WTC11 (cell line): Measurements from ENCODE around the gene ADCY2.

Experiments
- AFF4 ChIP-seq: sonication (generic); formaldehyde crosslinking; IDR thresholded peaks from 2 replicates; pipeline ENCODE4 v1.8.1; 2023; ENCODE audit warnings: mild to moderate bottlenecking, missing genetic modification reagents, borderline replicate concordance
- ATF2 ChIP-seq: sonication (generic); formaldehyde crosslinking; IDR thresholded peaks from 2 replicates; pipeline ENCODE4 v1.8.1; 2022; ENCODE audit warnings: low read depth, missing genetic modification reagents, borderline replicate concordance
- CREB1 ChIP-seq: sonication (generic); formaldehyde crosslinking; IDR thresholded peaks from 2 replicates; pipeline ENCODE4 v1.8.0; 2023; ENCODE audit warnings: mild to moderate bottlenecking, missing genetic modification reagents
- CTCF ChIP-seq: fragments of 200-600 bp; IDR thresholded peaks from 2 replicates; pipeline ENCODE4 v1.8.0; 2022; ENCODE audit warnings: antibody characterized with exemption
- E2F1 ChIP-seq: sonication (generic); formaldehyde crosslinking; IDR thresholded peaks from 2 replicates; pipeline ENCODE4 v1.8.0; 2022; ENCODE audit warnings: mild to moderate bottlenecking, missing genetic modification reagents
- E2F4 ChIP-seq: sonication (generic); formaldehyde crosslinking; IDR thresholded peaks from 2 replicates; pipeline ENCODE4 v1.8.1; 2022; ENCODE audit warnings: low read depth, mild to moderate bottlenecking, moderate library complexity, missing genetic modification reagents, borderline replicate concordance
- E2F5 ChIP-seq: sonication (generic); formaldehyde crosslinking; IDR thresholded peaks from 2 replicates; pipeline ENCODE4 v1.8.1; 2022; ENCODE audit warnings: mild to moderate bottlenecking, moderate library complexity, missing genetic modification reagents
- ELF4 ChIP-seq: sonication (generic); formaldehyde crosslinking; IDR thresholded peaks from 2 replicates; pipeline ENCODE4 v1.8.1; 2022; ENCODE audit warnings: low read depth, mild to moderate bottlenecking, moderate library complexity, missing genetic modification reagents
- GABPB1 ChIP-seq: sonication (generic); formaldehyde crosslinking; IDR thresholded peaks from 2 replicates; pipeline ENCODE4 v1.8.1; 2023; ENCODE audit warnings: mild to moderate bottlenecking, missing genetic modification reagents
- HMGXB4 ChIP-seq: sonication (generic); formaldehyde crosslinking; IDR thresholded peaks from 2 replicates; pipeline ENCODE4 v1.8.1; 2023; ENCODE audit warnings: mild to moderate bottlenecking, moderate library complexity, missing genetic modification reagents
- MAX ChIP-seq: sonication (generic); formaldehyde crosslinking; IDR thresholded peaks from 2 replicates; pipeline ENCODE4 v1.8.0; 2022; ENCODE audit warnings: mild to moderate bottlenecking, missing genetic modification reagents
- NR3C1 ChIP-seq: sonication (generic); formaldehyde crosslinking; conservative IDR thresholded peaks from 2 replicates; pipeline ENCODE4 v1.8.1; 2023; ENCODE audit warnings: low read depth, mild to moderate bottlenecking, missing genetic modification reagents
- PRDM15 ChIP-seq: sonication (generic); formaldehyde crosslinking; IDR thresholded peaks from 2 replicates; pipeline ENCODE4 v1.8.0; 2022; ENCODE audit warnings: missing genetic modification reagents
- RELA ChIP-seq: sonication (generic); formaldehyde crosslinking; IDR thresholded peaks from 2 replicates; pipeline ENCODE4 v1.8.1; 2022; ENCODE audit warnings: missing genetic modification reagents, mild to moderate bottlenecking, borderline replicate concordance

- TF ChIP-seq PRDM15 (CRISPR knock-in tag) (no peak), CTCF (no peak), AFF4 (CRISPR knock-in tag) (no peak), HMGXB4 (CRISPR knock-in tag) (no peak), RELA (CRISPR knock-in tag) (no peak), NR3C1 (CRISPR knock-in tag) (no peak), CREB1 (CRISPR knock-in tag) (no peak), E2F4 (no peak), MAX (no peak), ATF2 (CRISPR knock-in tag) (no peak), GABPB1 (CRISPR knock-in tag) (no peak), ELF4 (CRISPR knock-in tag) (no peak), E2F1 (CRISPR knock-in tag) (no peak), E2F5 (CRISPR knock-in tag) (no peak)
Observed at GRCh38 chr5:7461371-7461770, 65.4 kb downstream of the ADCY2 start.
